Measurements from ENCODE around the gene FASN.
"Not testable (repeated sequence)": the region's sequence is repeated elsewhere in the genome, so short reads cannot be mapped to it uniquely, and the experiment has no call there.

The FASN gene

GRCh38 chr17:82043507-82043906, 54.5 kb downstream of the FASN start:
- no peak for DNase-seq (ENCODE audit: low spot score)

GRCh38 chr17:82042649-82043048, 55.4 kb downstream of the FASN start:
- DNase-seq (ENCODE audit: low spot score): no peak

- DNase-seq (ENCODE audit: low spot score): no peak
These were observed 56.8 kb downstream of the FASN start for GRCh38 chr17:82041144-82041814.

- DNase-seq (ENCODE audit: low spot score): no peak
These were observed 58.2 kb downstream of the FASN start for GRCh38 chr17:82039695-82040299.

- not testable (repeated sequence) for DNase-seq (ENCODE audit: low spot score)
These were observed 59.1 kb downstream of the FASN start for GRCh38 chr17:82038796-82039409.

GRCh38 chr17:82037889-82038195, 60.2 kb downstream of the FASN start:
- DNase-seq (ENCODE audit: low spot score): no peak

- peak; percentile 99 for DNase-seq (ENCODE audit: low spot score)
These were observed 60.7 kb downstream of the FASN start, which contains the start of gene DCXR for GRCh38 chr17:82037092-82037888. Gene DCXR, minus strand, starts transcription at chr17:82037697. Its CDS starts 15 bp downstream, at chr17:82037682.

GRCh38 chr17:82036634-82037091, 61.4 kb downstream of the FASN start:
- no peak for DNase-seq (ENCODE audit: low spot score)

GRCh38 chr17:82035956-82036633, 61.9 kb downstream of the FASN start:
- DNase-seq (ENCODE audit: low spot score): no peak

GRCh38 chr17:82035488-82035887, 62.5 kb downstream of the FASN start:
- DNase-seq (ENCODE audit: low spot score): no peak

- DNase-seq (ENCODE audit: low spot score): no peak
These were observed 63.5 kb downstream of the FASN start for GRCh38 chr17:82034371-82035011.

GRCh38 chr17:82033359-82034085, 64.5 kb downstream of the FASN start:
- DNase-seq (ENCODE audit: low spot score): no peak

- DNase-seq (ENCODE audit: low spot score): peak; percentile 77
These were observed 66.0 kb downstream of the FASN start for GRCh38 chr17:82031885-82032627.

GRCh38 chr17:82031303-82031884, 66.6 kb downstream of the FASN start, which contains the start of gene RAC3:
Gene RAC3, plus strand, starts transcription at chr17:82031678. Its CDS starts 84 bp downstream, at chr17:82031762.
- DNase-seq (ENCODE audit: low spot score): peak; percentile 53

GRCh38 chr17:82030470-82031302, 67.3 kb downstream of the FASN start:
- peak; percentile 93 for DNase-seq (ENCODE audit: low spot score)

- no peak for DNase-seq (ENCODE audit: low spot score)
These were observed 68.0 kb downstream of the FASN start for GRCh38 chr17:82029990-82030469.

- no peak for DNase-seq (ENCODE audit: low spot score)
These were observed 68.6 kb downstream of the FASN start for GRCh38 chr17:82029391-82029790.

- DNase-seq (ENCODE audit: low spot score): no peak
These were observed 69.1 kb downstream of the FASN start for GRCh38 chr17:82028966-82029365.

Data from HuH-7 (cell line).